Measurements from ENCODE around the gene ACP3. TPM values are rescaled to one million over a fixed set of nuclear protein-coding genes. Genes with fewer than 3 reads are reported as not detected.

The ACP3 gene
- total RNA-seq, 4 donors from 2014 or later = 1.0 to 41.3 (median 7.9) TPM

DNA sequence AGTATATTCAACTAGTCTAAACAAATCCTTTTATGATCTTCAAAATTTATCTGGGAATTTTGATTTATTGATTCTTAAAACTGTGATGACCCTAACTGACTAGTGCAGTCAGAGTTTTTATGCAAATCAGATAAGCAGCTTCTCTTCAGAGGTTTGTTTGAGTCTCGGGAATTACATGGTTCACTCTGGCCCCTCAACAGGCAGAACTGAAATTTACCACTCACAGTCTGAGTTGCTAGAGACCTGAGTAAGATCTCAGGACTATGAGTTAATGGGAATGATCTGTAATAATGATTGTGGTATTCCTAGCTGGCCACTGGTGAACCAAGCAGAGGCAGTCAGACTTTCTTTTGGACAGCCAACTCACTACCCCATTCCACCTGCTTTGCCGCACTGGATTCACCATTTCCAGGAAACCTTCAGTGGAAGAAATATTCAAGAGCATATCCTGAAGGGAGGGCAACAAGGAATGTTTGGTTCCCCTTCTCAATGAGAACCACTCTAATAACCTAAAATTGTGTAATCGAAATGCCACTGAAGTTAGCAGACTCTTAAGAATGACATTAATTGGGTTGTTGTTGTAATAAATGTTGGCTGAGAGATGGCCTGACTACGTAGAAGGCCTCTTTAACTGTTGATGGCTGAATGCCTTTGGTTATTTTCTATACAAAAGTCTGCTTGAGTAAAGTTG, 88.5 kb downstream of the ACP3 start:
- Histone ChIP-seq H3K4me3 (no peak overlapping the region), H3K9me3 (no peaks in the 10 kb centered on the region), H3K27ac (no peak overlapping the region), H3K4me1 (no peaks in the 10 kb centered on the region), H3K36me3 (no peaks in the 10 kb centered on the region), H3K27me3 (no peaks in the 10 kb centered on the region)
- no peak for DNase-seq
- no peak for TF ChIP-seq POLR2A (IDR thresholded peaks at IDR 0.05)
- TF ChIP-seq, protein P1, sequence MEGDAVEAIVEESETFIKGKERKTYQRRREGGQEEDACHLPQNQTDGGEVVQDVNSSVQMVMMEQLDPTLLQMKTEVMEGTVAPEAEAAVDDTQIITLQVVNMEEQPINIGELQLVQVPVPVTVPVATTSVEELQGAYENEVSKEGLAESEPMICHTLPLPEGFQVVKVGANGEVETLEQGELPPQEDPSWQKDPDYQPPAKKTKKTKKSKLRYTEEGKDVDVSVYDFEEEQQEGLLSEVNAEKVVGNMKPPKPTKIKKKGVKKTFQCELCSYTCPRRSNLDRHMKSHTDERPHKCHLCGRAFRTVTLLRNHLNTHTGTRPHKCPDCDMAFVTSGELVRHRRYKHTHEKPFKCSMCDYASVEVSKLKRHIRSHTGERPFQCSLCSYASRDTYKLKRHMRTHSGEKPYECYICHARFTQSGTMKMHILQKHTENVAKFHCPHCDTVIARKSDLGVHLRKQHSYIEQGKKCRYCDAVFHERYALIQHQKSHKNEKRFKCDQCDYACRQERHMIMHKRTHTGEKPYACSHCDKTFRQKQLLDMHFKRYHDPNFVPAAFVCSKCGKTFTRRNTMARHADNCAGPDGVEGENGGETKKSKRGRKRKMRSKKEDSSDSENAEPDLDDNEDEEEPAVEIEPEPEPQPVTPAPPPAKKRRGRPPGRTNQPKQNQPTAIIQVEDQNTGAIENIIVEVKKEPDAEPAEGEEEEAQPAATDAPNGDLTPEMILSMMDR (IDR thresholded peaks at IDR 0.05) = no peak

DNA sequence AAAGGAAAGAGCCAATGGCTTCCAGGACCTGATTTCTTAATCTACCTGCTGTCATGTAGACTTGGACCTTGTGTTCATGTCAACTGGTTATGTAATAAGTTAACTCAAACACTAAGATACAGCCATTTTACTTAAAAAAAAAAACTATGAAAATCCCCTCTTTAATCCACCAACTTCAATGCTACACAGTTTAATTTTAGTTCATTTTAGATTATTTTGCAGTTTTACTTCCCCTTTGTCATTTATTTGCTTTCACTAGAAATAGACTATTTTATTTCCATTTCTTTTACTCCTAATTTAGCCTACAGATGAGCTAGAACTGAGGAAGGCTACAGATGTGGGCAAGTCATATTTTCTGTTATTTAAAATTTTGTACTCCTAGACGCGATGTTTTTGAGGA, 89.4 kb downstream of the ACP3 start:
- Histone ChIP-seq H3K4me1 (no peaks in the 10 kb centered on the region), H3K4me3 (no peak overlapping the region), H3K27ac (no peak overlapping the region), H3K27me3 (no peaks in the 10 kb centered on the region), H3K36me3 (no peaks in the 10 kb centered on the region), H3K9me3 (no peaks in the 10 kb centered on the region)
- no peak for TF ChIP-seq POLR2A (IDR thresholded peaks at IDR 0.05)
- TF ChIP-seq, protein P1 (IDR thresholded peaks at IDR 0.05) = no peak
- no peak for DNase-seq

DNA sequence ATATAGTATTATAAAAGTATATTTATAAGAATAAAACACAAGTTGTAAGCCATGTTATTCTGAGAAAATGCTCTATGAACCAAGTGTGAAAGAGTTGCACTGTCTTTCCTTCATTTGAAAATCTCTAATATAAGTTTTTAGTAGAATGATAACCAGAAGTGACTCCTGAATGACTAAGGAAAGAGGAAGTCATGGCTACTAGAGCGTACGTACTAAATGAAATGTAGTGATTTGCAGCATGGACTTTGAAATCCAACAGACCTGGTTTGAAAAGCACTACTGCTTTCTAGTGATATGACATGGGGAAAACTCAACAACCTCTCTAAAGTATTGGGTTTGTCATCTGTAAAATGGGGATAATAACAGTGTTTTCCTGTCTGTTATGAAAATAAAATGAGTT, 89.8 kb downstream of the ACP3 start:
- Histone ChIP-seq H3K36me3 (no peaks in the 10 kb centered on the region), H3K27me3 (no peaks in the 10 kb centered on the region), H3K9me3 (no peaks in the 10 kb centered on the region), H3K27ac (no peak overlapping the region), H3K4me3 (no peak overlapping the region), H3K4me1 (no peaks in the 10 kb centered on the region)
- no peak for TF ChIP-seq POLR2A (IDR thresholded peaks at IDR 0.05)
- TF ChIP-seq, protein P1 (IDR thresholded peaks at IDR 0.05) = no peak
- no peak for DNase-seq

Other genes starting within 250 kb of the ACP3 start
- 100 to 1,000 TPM in 1 of 4 donors, 10 to 100 TPM in 3; 42.0 to 102 (median 52.1) TPM for gene DNAJC13, start 100.1 kb downstream of the ACP3 start, total RNA-seq